Measurements from ENCODE around the gene TCHP.

DNA sequence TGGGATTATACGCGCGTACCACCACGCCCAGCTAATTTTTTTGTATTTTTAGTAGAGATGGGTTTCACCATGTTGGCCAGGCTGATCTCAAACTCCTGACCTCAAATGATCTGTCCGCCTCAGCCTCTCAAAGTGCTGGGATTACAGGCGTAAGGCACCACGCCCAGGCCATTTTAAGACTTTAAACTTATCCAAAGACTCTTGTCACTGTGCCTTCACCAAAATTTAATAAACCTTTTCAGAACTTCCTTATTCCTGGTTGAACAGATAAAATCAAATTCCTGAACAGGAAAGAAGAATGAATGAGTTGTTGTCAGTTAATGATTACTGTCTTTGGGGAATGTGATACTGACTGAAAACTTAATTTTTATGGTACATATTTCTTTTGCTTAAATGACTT, 58.3 kb downstream of the TCHP start:
- TF ChIP-seq, protein P1, sequence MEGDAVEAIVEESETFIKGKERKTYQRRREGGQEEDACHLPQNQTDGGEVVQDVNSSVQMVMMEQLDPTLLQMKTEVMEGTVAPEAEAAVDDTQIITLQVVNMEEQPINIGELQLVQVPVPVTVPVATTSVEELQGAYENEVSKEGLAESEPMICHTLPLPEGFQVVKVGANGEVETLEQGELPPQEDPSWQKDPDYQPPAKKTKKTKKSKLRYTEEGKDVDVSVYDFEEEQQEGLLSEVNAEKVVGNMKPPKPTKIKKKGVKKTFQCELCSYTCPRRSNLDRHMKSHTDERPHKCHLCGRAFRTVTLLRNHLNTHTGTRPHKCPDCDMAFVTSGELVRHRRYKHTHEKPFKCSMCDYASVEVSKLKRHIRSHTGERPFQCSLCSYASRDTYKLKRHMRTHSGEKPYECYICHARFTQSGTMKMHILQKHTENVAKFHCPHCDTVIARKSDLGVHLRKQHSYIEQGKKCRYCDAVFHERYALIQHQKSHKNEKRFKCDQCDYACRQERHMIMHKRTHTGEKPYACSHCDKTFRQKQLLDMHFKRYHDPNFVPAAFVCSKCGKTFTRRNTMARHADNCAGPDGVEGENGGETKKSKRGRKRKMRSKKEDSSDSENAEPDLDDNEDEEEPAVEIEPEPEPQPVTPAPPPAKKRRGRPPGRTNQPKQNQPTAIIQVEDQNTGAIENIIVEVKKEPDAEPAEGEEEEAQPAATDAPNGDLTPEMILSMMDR (IDR thresholded peaks at IDR 0.05; ENCODE audit: insufficient read depth, low read depth, low read length): no peak
- TF ChIP-seq EZH2 (IDR thresholded peaks at IDR 0.05; ENCODE audit: insufficient read depth, low read length): no peak

All from astrocyte (in vitro differentiated cells and primary cell).